HG03439 (cell line): Measurements from ENCODE around the gene KAZN.

Experiments
- ATAC-seq: cut with Tn5 transposase; IDR thresholded peaks from one replicate; pipeline ENCODE4 v1.9.1; 2021; ENCODE audit warnings: mild to moderate bottlenecking, moderate library complexity; ENCODE audit not compliant: unreplicated experiment

The KAZN gene

GRCh38 chr1:14945132-14946010, 346.9 kb downstream of the KAZN start:
- no peak for ATAC-seq

GRCh38 chr1:14946011-14946359, 347.5 kb downstream of the KAZN start:
- no peak for ATAC-seq

GRCh38 chr1:14946684-14947238, 348.3 kb downstream of the KAZN start:
- ATAC-seq: no peak

GRCh38 chr1:14947421-14947820, 348.9 kb downstream of the KAZN start:
- no peak for ATAC-seq

GRCh38 chr1:14948112-14948652, 349.7 kb downstream of the KAZN start:
- no peak for ATAC-seq

GRCh38 chr1:14949270-14949835, 350.9 kb downstream of the KAZN start:
- ATAC-seq: no peak

GRCh38 chr1:14949836-14950713, 351.6 kb downstream of the KAZN start:
- ATAC-seq: no peak

- ATAC-seq: no peak
Measured at GRCh38 chr1:14951766-14952165, 353.3 kb downstream of the KAZN start.

- ATAC-seq: no peak
Measured at GRCh38 chr1:14952626-14953314, 354.3 kb downstream of the KAZN start.

- no peak for ATAC-seq
Measured at GRCh38 chr1:14954210-14954609, 355.7 kb downstream of the KAZN start.

GRCh38 chr1:14954930-14955329, 356.4 kb downstream of the KAZN start:
- no peak for ATAC-seq

GRCh38 chr1:14955402-14955801, 356.9 kb downstream of the KAZN start:
- no peak for ATAC-seq

GRCh38 chr1:14955976-14956375, 357.5 kb downstream of the KAZN start:
- ATAC-seq: no peak

GRCh38 chr1:14956579-14957195, 358.2 kb downstream of the KAZN start:
- ATAC-seq: no peak

- no peak for ATAC-seq
Measured at GRCh38 chr1:14957375-14958098, 359.1 kb downstream of the KAZN start.

GRCh38 chr1:14958249-14959058, 360.0 kb downstream of the KAZN start:
- ATAC-seq: no peak

- no peak for ATAC-seq
Measured at GRCh38 chr1:14959059-14959694, 360.7 kb downstream of the KAZN start.

GRCh38 chr1:14961661-14962267, 363.3 kb downstream of the KAZN start:
- ATAC-seq: no peak
